ENCODE data around the gene ELF4. TPM values are rescaled to one million over a fixed set of nuclear protein-coding genes. Genes with fewer than 3 reads are reported as not detected.

Gene ELF4
- total RNA-seq, 2 experiments from 2014 or later: 17.3 to 17.6 TPM

DNA sequence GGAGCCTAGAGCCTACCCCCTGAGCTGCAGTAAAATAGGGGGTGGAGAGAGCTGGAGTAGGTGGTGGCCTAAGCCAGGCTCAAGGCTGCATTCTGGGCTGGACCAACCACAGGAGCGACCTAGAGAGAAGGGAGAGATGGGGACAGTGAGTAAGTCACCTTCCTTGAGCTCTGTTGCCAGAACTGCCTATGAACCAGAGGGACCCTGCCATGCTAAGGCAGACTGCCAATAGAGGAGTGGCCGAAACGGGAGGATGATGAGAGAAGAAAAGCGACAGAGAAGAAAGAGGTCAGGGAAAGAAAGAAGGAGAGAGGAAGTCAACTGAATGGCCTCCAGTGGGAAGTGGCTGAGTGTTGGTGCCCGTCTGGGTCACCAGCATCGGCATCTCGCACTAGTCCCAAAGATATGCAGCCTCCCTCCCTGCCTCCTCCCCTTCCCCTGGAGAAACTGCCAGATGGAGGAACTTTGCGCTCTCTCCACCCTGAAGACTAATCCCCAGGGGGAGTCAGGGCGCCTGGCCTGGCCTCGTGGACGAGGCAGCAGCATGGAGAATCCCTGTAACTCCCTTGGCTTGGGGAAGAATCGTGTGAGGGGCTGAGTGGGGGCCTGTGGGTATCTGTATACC lies 28.8 kb downstream of the ELF4 start:
- Mint-ChIP-seq H3K36me3 (peaks cover 6% of the 10 kb centered on the region), H3K9me3 (no peaks in the 10 kb centered on the region), H3K27ac (peak overlapping the region; percentile 81), H3K4me3 (peak overlapping the region; percentile 14), H3K27me3 (no peaks in the 10 kb centered on the region), H3K4me1 (peaks cover 50% of the 10 kb centered on the region)
- DNase-seq: no peak

DNA sequence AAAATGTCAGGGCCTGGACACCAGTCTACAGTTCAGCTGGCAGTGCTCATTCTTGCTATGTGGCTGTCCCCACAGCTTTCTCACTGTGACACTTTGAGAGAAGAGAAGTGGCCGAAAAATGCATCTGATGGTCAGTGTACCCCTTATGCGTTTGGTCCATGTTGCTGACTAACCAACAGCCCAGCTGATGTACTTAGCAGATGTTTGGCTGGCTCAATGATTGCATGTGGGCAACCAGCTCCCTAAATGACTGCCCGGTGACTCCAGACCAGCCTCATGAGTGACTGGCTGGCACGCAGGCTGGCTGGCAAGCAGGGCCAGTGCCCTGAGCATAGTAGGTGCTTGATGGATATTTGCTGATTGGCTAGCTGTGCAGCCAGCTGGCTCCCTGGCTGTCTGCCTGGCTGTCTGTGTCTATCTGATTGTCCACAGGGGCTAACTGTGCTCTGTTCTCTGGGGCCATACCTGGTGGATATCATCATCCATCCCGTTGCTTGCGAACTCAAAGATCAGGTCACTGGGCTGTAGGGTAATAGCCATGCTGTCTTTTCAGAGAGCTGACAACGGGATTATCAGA lies 29.4 kb downstream of the ELF4 start:
- peaks cover 6% of the 10 kb centered on the region for H3K36me3 Mint-ChIP-seq
- H3K4me3 Mint-ChIP-seq: no peak overlapping the region
- H3K9me3 Mint-ChIP-seq: no peaks in the 10 kb centered on the region
- no peak for DNase-seq
- H3K27me3 Mint-ChIP-seq: no peaks in the 10 kb centered on the region
- no peak overlapping the region for H3K27ac Mint-ChIP-seq
- H3K4me1 Mint-ChIP-seq: peaks cover 44% of the 10 kb centered on the region

DNA sequence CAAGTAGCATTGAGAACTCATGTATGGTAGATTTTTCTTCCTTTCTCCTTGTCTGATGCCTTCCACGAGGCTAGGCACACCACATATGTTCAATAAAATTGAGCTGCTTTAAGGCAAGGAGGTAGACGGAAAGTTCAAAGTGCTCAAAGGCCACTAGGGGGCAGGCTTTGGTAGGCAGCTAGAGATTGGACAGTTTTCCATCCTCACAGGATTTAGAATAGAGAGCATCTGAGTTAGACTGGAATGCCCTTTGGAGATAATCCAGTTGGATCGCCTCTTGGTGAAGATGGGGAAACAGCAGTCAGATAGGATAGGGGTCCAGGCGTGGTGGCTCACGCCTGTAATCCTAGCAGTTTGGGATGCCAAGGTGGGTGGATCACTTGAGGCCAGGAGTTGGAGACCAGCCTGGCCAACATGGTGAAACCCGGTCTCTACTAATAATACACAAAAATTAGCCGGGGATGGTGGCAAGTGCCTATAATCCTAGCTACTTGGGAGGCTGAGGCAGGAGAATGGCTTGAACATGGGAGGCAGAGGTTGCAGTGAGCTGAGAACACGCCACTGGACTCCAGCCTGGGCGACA lies 30.4 kb downstream of the ELF4 start:
- Mint-ChIP-seq H3K4me1 (peaks cover 36% of the 10 kb centered on the region), H3K27me3 (no peaks in the 10 kb centered on the region), H3K4me3 (no peak overlapping the region), H3K36me3 (peaks cover 6% of the 10 kb centered on the region), H3K27ac (peak overlapping the region; percentile 31), H3K9me3 (no peaks in the 10 kb centered on the region)
- DNase-seq: peak; percentile 33

DNA sequence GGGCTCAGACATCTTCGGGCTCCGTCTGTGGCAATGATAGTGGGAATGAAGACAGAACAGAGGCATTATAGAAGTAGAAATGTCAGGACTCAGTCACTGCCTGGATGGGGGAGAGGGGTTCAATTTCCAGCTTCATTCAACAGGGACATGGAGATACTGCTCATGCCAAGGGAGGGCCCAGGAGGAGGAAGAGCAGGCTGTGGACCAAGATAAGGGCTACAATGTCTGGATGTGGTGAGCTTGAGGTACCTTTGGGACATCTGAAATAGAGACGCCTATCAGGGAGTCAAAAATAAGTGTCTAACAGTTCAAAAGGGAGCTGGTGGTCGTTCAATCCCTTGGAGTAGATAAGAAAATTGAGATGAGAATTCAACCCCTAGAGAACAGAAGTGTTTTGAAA lies 34.5 kb downstream of the ELF4 start:
- no peaks in the 10 kb centered on the region for H3K27me3 Mint-ChIP-seq
- no peak overlapping the region for H3K27ac Mint-ChIP-seq
- no peaks in the 10 kb centered on the region for H3K9me3 Mint-ChIP-seq
- no peak for DNase-seq
- peaks cover 4% of the 10 kb centered on the region for H3K36me3 Mint-ChIP-seq
- H3K4me1 Mint-ChIP-seq: peaks cover 4% of the 10 kb centered on the region
- H3K4me3 Mint-ChIP-seq: no peak overlapping the region

DNA sequence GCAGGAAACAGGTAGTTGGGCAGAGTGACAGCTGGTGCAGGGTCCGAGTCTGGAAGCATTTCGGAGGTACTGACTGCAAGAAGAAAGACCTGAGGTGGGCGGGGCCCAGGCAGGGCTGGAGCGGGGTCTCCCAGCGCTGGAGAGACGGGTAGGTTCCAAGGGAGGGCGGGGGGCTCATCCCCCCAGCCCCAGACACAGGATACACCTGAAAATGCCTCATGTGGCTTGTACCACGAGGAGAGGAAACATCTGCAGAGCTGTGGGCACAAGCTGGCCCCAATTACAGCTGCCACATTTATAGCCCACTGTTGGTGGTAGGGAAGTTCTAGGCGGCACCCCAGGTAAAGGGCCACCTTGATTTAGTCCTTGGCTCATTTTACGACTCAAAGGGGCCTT lies 38.0 kb downstream of the ELF4 start:
- Mint-ChIP-seq H3K36me3 (peaks cover 2% of the 10 kb centered on the region), H3K27me3 (no peaks in the 10 kb centered on the region), H3K4me1 (no peaks in the 10 kb centered on the region), H3K9me3 (no peaks in the 10 kb centered on the region), H3K4me3 (no peak overlapping the region), H3K27ac (no peak overlapping the region)
- DNase-seq: no peak

DNA sequence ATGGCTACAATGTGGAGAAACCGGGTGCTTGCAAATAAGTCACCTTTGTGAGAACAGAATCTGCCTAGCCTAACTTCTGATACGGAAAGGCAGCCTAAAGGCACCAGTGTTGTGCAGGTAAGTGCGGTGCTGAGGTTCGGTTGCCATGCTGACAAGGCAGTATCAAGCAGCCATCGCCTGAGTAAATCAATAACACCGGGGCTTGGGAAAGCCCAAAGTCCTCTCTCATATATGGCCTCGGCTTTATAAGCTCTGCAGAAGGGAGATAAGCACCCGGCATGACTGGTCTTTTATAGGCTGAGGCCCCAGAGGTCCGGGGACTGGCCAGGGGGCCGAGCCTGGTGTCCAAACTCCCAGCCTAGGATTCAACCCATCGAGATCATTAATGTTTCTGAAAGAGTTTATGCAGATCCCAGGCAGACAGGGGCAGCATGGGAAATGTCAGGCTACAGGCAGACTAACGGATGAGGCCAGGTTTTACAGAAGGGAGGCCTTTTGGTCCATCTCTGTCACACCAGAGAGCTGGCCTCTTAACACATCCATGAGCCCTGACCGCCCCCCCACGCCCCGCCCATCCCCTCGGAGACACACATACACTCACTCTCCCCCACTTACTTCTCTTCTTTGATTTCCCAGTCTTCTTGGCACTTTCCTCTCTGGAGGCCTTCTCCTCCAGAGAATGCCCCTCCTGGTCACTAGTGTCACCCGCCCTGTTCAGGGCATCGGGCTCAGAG lies 38.5 kb downstream of the ELF4 start:
- no peaks in the 10 kb centered on the region for H3K4me1 Mint-ChIP-seq
- H3K27me3 Mint-ChIP-seq: no peaks in the 10 kb centered on the region
- peaks cover 4% of the 10 kb centered on the region for H3K36me3 Mint-ChIP-seq
- H3K4me3 Mint-ChIP-seq: no peak overlapping the region
- H3K9me3 Mint-ChIP-seq: no peaks in the 10 kb centered on the region
- no peak for DNase-seq
- H3K27ac Mint-ChIP-seq: no peak overlapping the region

DNA sequence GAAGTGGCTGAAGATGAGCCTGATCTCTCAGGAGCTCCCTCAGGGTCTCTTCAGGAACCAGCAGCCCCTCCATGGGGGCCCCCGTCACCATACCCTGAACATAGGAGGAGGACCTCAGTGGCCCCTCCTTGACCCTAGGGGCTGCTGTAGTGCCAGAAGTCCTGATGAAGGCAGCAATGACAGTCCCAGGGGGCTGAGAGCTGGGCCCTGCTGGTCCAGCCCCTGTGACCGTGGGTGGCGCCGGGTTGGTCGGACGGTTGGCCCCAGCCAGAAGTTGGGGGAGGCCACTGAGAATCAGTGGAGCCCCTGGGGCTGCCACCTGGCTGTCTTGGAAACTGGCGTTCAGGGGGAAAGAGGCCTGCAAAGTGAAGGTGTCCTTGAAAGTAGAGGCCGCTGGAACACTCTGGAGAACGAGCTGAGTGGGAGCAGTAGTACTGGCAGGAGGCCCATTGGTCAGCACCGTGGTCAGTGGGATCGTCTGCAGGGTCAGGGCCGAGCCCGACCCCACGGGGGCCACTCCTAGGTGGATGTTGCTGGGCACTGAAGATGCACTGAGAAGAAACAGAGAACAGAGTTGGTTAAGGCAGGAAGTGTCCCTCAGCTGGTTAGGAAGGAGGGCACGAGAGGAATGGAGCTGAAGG lies 43.2 kb downstream of the ELF4 start:
- Mint-ChIP-seq H3K27me3 (no peaks in the 10 kb centered on the region), H3K36me3 (peaks cover 4% of the 10 kb centered on the region), H3K27ac (no peak overlapping the region), H3K4me3 (no peak overlapping the region), H3K9me3 (no peaks in the 10 kb centered on the region), H3K4me1 (peaks cover 3% of the 10 kb centered on the region)
- DNase-seq: no peak

DNA sequence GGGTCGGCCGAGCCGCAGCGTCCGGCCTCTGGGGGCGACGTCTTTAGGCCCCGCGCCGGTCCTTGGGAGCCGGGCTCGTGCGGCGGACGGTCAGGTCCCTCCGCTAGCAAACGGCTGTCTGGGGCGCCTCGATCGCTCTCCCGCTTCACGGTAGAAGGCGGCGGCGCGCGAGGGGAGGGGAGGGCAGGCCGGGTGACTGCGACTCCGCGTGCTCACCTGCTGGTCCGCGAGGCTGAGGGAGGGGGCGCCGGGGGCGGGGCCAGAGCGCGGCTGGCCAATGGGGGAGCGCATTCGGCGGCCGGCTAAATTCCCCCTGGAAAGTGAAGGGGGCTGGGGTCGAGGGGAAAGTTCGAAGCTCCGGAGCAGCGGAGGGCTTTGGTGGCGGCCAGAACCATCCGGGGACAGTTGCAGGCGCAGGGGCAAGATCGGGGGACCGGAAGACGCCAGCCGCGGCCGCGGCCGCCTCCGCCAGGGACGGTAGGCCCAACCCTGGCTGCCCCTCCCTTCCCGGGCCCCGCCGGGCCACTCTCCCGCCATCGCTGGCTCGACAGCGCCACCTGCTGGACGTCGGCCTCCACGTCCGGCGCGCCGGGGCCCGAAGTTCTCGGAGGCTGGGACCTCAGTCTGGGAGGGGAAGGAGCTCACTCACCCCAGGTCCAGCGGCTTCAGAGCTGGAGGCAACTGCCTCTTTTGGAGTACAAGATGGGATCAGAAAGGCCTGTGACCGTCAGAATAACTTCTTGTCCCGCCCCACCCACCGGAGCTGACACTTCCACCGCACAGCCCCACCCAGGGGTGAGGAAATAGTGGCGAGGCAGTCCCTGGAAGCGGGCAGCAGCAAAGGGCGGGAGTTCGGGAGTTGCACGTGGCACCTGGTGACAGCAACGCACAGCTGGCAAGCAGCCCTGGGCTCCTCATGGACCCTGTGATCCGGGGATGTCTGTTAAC lies 49.9 kb downstream of the ELF4 start:
- H3K27ac Mint-ChIP-seq: peak overlapping the region; percentile 67
- H3K9me3 Mint-ChIP-seq: no peaks in the 10 kb centered on the region
- peaks cover 3% of the 10 kb centered on the region for H3K4me1 Mint-ChIP-seq
- no peaks in the 10 kb centered on the region for H3K27me3 Mint-ChIP-seq
- H3K36me3 Mint-ChIP-seq: no peaks in the 10 kb centered on the region
- H3K4me3 Mint-ChIP-seq: peak overlapping the region; percentile 74
- DNase-seq: peak; percentile 85

DNA sequence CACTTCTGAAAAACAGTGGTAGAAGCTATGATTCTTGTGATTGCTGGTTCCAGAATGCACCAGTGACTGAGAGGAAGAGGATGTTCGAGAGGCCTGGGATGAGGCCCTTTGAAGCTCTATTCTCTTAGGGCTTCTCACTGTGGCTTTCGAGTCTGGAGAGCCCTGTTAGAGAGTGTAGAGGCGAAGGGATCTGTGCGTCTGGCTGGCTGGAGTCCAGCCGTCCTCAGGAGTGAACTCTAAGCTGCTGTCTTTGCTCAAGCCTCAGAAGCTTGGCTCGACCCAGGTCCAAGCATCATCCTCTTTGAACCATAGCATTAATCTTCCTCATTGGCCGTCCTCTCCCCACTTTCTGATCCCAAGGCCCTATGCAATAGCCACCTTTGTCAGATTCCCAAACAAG lies 51.6 kb downstream of the ELF4 start:
- no peaks in the 10 kb centered on the region for H3K4me1 Mint-ChIP-seq
- no peak overlapping the region for H3K4me3 Mint-ChIP-seq

DNA sequence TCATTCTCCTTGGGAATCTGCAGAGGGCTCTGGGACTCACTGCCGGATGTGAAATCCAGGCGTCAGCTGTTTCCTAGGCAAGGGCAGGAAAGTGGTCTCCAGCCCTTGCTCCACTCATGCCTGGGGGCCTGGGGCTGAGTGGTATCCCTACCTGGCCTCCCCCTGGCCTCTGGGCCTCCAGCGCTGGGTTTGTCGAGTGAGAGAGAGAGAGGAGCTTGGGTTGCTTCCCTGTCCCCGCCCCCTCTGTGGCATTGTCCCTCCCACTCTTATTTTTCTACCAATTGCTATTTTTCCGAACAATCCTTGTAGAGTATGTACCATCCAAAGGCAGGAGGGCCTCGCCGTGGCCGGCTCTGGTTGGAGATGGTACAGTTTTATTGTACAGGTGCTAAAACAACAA lies 53.1 kb downstream of the ELF4 start:
- Mint-ChIP-seq H3K4me3 (no peak overlapping the region), H3K27ac (no peak overlapping the region), H3K27me3 (no peaks in the 10 kb centered on the region), H3K4me1 (no peaks in the 10 kb centered on the region), H3K36me3 (no peaks in the 10 kb centered on the region), H3K9me3 (no peaks in the 10 kb centered on the region)
- no peak for DNase-seq

More for the DNA sequence above, 51.6 kb downstream of the ELF4 start:
- Mint-ChIP-seq H3K27ac (no peak overlapping the region), H3K9me3 (no peaks in the 10 kb centered on the region), H3K27me3 (no peaks in the 10 kb centered on the region), H3K36me3 (no peaks in the 10 kb centered on the region)
- DNase-seq: no peak

DNA sequence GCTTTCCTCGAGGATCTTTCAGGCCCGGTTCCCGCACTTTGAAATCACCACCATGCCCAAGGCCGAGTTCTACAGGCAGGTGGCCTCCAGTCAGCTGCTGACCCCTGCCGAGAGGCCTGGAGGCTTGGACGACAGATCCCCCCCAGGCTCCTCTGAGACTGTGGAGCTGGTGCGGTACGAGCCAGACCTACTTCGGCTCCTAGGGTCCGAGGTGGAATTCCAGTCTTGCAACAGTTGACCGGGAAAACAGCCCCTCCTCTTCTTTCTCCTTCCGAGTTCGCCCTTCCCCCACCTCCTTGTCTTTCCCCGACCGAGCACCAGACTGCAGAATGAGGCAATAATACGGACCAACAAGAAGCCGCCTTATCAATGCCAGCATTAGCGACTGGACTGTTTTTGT lies 54.4 kb downstream of the ELF4 start:
- no peak for DNase-seq
- no peaks in the 10 kb centered on the region for H3K36me3 Mint-ChIP-seq
- no peak overlapping the region for H3K27ac Mint-ChIP-seq
- no peaks in the 10 kb centered on the region for H3K9me3 Mint-ChIP-seq
- no peak overlapping the region for H3K4me3 Mint-ChIP-seq
- H3K27me3 Mint-ChIP-seq: no peaks in the 10 kb centered on the region
- no peaks in the 10 kb centered on the region for H3K4me1 Mint-ChIP-seq

DNA sequence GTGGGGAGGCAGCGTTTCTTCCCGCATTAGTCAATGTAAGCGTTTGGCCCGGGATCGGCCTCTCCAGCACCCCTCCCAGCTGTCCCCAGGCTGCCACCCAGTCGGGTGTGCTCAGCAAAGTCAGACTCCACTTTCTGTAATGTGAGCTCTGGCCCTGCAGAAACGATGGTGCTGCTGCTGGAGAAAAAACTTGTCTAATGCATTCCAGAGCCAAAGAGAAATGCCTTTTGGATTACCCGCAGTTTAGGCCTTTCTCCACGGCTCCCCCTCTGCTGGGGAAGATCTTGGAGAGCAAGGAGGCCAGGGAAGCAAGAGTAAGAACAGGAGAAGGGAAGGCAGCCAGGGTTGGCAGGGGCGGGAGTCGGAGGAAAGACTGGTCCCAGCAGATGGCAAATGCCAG lies 55.2 kb downstream of the ELF4 start:
- DNase-seq: no peak
- Mint-ChIP-seq H3K4me1 (no peaks in the 10 kb centered on the region), H3K9me3 (no peaks in the 10 kb centered on the region), H3K27me3 (no peaks in the 10 kb centered on the region), H3K27ac (no peak overlapping the region), H3K4me3 (no peak overlapping the region), H3K36me3 (no peaks in the 10 kb centered on the region)

DNA sequence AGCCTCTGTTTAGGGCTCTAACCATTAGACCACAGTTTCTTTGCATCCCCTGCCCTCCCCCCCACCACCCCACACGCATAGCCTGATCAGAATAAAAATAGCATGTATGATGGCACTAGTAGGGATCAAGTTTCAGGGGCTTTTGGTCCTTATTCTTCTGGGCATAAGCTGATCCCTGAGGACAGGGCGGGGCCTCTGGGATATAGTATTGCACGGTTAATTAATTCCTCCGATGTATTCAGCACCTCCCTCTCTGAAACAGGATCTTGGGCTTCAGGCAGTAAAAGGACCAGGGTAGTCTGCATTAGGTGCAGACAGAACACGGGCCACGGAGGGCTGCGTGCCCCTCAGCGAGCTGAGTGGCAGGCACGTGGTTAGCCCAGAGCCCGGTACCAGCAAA lies 57.1 kb downstream of the ELF4 start:
- Mint-ChIP-seq H3K4me1 (no peaks in the 10 kb centered on the region), H3K27me3 (no peaks in the 10 kb centered on the region), H3K9me3 (no peaks in the 10 kb centered on the region)

DNA sequence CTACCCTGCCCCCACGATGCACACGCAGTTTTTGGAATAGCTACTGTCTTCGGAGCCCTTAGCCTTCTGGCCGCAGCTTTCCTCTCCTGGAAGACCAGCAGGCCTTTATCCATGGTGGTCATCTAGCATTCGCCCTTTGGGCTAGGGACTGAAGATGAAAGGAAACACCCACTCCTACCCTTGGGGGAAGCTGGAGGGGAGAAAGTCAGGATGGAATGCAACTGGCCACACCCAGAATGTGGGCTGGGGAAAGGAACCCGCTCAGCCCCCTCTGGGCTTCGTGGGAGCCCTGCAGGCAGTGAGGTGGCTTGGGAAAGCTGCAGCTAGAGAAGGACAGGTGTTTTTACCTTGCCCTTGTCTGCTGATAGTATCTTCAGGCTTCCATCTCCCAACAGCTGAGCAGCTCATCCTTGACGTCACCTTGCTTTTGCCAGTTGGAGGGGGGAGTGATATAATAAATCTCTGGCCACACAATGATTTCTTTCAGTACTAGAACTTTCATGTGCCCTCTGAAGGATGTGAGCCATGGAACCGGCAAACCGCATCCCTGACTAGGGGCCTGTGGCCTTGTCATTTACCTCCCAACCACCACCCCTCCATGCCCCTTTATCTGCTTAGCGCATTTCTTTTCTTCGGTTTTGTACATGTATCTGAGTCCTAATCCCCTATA lies 59.0 kb downstream of the ELF4 start:
- H3K9me3 Mint-ChIP-seq: no peaks in the 10 kb centered on the region
- H3K4me3 Mint-ChIP-seq: no peak overlapping the region
- no peaks in the 10 kb centered on the region for H3K4me1 Mint-ChIP-seq
- H3K27ac Mint-ChIP-seq: no peak overlapping the region
- peaks cover 5% of the 10 kb centered on the region for H3K36me3 Mint-ChIP-seq
- no peaks in the 10 kb centered on the region for H3K27me3 Mint-ChIP-seq
- DNase-seq: no peak

More for the DNA sequence above, 57.1 kb downstream of the ELF4 start:
- Mint-ChIP-seq H3K27ac (no peak overlapping the region), H3K4me3 (no peak overlapping the region), H3K36me3 (peaks cover 4% of the 10 kb centered on the region)
- DNase-seq: no peak
